H9 (cell line): Measurements from ENCODE around the gene CLTCL1. TPM values are rescaled to one million over a fixed set of nuclear protein-coding genes. Genes with fewer than 3 reads are reported as not detected.
"Not testable (repeated sequence)": the region's sequence is repeated elsewhere in the genome, so short reads cannot be mapped to it uniquely, and the experiment has no call there.

Experiments used
- DNase-seq: peaks from one replicate; pipeline ENCODE4 v3.0.0-alpha.2; 2017
- H2AFZ ChIP-seq: one replicate; pipeline ENCODE4 v1.6.1; 2013; ENCODE audit warnings: mild to moderate bottlenecking, low read length, control low read depth, moderate library complexity
- H2AK5ac ChIP-seq: 2 replicates; pipeline ENCODE4 v1.6.1; 2013; ENCODE audit warnings: low read length, control low read depth, mixed read lengths; ENCODE audit not compliant: insufficient read length
- H2BK120ac ChIP-seq: one replicate; pipeline ENCODE4 v1.6.1; 2013; ENCODE audit warnings: low read depth, mild to moderate bottlenecking, low read length, control low read depth, inconsistent platforms; ENCODE audit not compliant: poor library complexity, severe bottlenecking
- H2BK12ac ChIP-seq: 2 replicates; pipeline ENCODE4 v1.6.1; 2013; ENCODE audit warnings: low read length, control low read depth, mixed read lengths, low read depth; ENCODE audit not compliant: insufficient read length
- H2BK15ac ChIP-seq: 2 replicates; pipeline ENCODE4 v1.6.1; 2013; ENCODE audit warnings: low read depth, low read length, control low read depth
- H2BK20ac ChIP-seq: one replicate; pipeline ENCODE4 v1.6.1; 2013; ENCODE audit warnings: low read depth, mild to moderate bottlenecking, low read length, control low read depth, inconsistent platforms; ENCODE audit not compliant: poor library complexity, severe bottlenecking
- H2BK5ac ChIP-seq: 2 replicates; pipeline ENCODE4 v1.6.1; 2013; ENCODE audit warnings: low read length, control low read depth, mixed read lengths; ENCODE audit not compliant: insufficient read length
- H3K14ac ChIP-seq: 2 replicates; pipeline ENCODE4 v1.6.1; 2013; ENCODE audit warnings: low read length, control low read depth; ENCODE audit not compliant: insufficient read depth
- H3K18ac ChIP-seq: 2 replicates; pipeline ENCODE4 v1.6.1; 2013; ENCODE audit warnings: low read depth, mild to moderate bottlenecking, mixed read lengths, low read length, control low read depth; ENCODE audit not compliant: insufficient read length
- H3K23ac ChIP-seq: 2 replicates; pipeline ENCODE4 v1.6.1; 2013; ENCODE audit warnings: low read length, control low read depth, mixed read lengths, low read depth; ENCODE audit not compliant: insufficient read length
- H3K23me2 ChIP-seq: 2 replicates; pipeline ENCODE4 v1.6.1; 2013; ENCODE audit warnings: low read depth, mild to moderate bottlenecking, mixed read lengths, low read length, control low read depth; ENCODE audit not compliant: insufficient read length, poor library complexity, severe bottlenecking
- H3K27ac ChIP-seq: 2 replicates; pipeline ENCODE4 v1.5.1; 2013; ENCODE audit warnings: low read length, control low read depth, mixed read lengths, low read depth; ENCODE audit not compliant: insufficient read length
- H3K27me3 ChIP-seq: 2 replicates; pipeline ENCODE4 v1.6.1; 2013; ENCODE audit warnings: low read length, control low read depth, inconsistent platforms; ENCODE audit not compliant: insufficient read depth
- H3K4ac ChIP-seq: 2 replicates; pipeline ENCODE4 v1.6.1; 2013; ENCODE audit warnings: low read depth, mild to moderate bottlenecking, control low read depth, inconsistent platforms, low read length, moderate library complexity
- H3K4me1 ChIP-seq: 2 replicates; pipeline ENCODE4 v1.6.1; 2013; ENCODE audit warnings: low read length, control low read depth, inconsistent platforms; ENCODE audit not compliant: insufficient read depth
- H3K4me2 ChIP-seq: 2 replicates; pipeline ENCODE4 v1.6.1; 2013; ENCODE audit warnings: low read length, control low read depth, mixed read lengths; ENCODE audit not compliant: insufficient read length, insufficient read depth
- H3K56ac ChIP-seq: 2 replicates; pipeline ENCODE4 v1.6.1; 2013; ENCODE audit warnings: low read depth, mild to moderate bottlenecking, mixed read lengths, low read length, control low read depth; ENCODE audit not compliant: insufficient read length
- H3K79me1 ChIP-seq: 2 replicates; pipeline ENCODE4 v1.6.1; 2013; ENCODE audit warnings: low read depth, mild to moderate bottlenecking, moderate library complexity, low read length, control low read depth, inconsistent platforms; ENCODE audit not compliant: insufficient read depth, poor library complexity, severe bottlenecking
- H3K79me2 ChIP-seq: 2 replicates; pipeline ENCODE4 v1.6.1; 2013; ENCODE audit warnings: low read length, control low read depth, inconsistent platforms; ENCODE audit not compliant: insufficient read depth
- H3K9ac ChIP-seq: 2 replicates; pipeline ENCODE4 v1.6.1; 2013; ENCODE audit warnings: low read length, control low read depth, mixed read lengths; ENCODE audit not compliant: insufficient read length; ENCODE audit errors: extremely low read depth
- H3K9me3 ChIP-seq: one replicate; pipeline ENCODE4 v1.6.1; 2013; ENCODE audit warnings: low read depth, low read length, inconsistent platforms; ENCODE audit not compliant: control insufficient read depth
- H3T11ph ChIP-seq: one replicate; pipeline ENCODE4 v1.6.1; 2013; ENCODE audit warnings: mild to moderate bottlenecking, low read length, control low read depth, inconsistent platforms
- H4K20me1 ChIP-seq: one replicate; pipeline ENCODE4 v1.6.1; 2013; ENCODE audit not compliant: control insufficient read depth, insufficient read length, insufficient read depth
- H4K5ac ChIP-seq: 2 replicates; pipeline ENCODE4 v1.6.1; 2013; ENCODE audit warnings: low read depth, mild to moderate bottlenecking, mixed read lengths, low read length, control low read depth; ENCODE audit not compliant: insufficient read length
- H4K8ac ChIP-seq: replicated peaks from 2 replicates; pipeline ENCODE4 v1.6.1; 2013; ENCODE audit warnings: low read length, control low read depth, mixed read lengths, low read depth; ENCODE audit not compliant: insufficient read length
- H4K91ac ChIP-seq: 2 replicates; pipeline ENCODE4 v1.6.1; 2013; ENCODE audit warnings: low read depth, mild to moderate bottlenecking, moderate library complexity, mixed read lengths, low read length, control low read depth; ENCODE audit not compliant: insufficient read length
- H3K27ac Mint-ChIP-seq, 3 experiments: 2 replicates in 2 of 3; 3 replicates in 1 of 3; pipeline ENCODE4 v1.8.0; 2020 to 2021; ENCODE audit warnings: mixed read lengths in 3 of 3, mild to moderate bottlenecking in 1 of 3, moderate library complexity in 1 of 3
- H3K27me3 Mint-ChIP-seq: 2 replicates; pipeline ENCODE4 v1.8.0; 2021; ENCODE audit warnings: low read depth, mild to moderate bottlenecking, moderate library complexity, mixed read lengths
- H3K36me3 Mint-ChIP-seq, 3 experiments: 2 replicates in 2 of 3; 3 replicates in 1 of 3; pipeline ENCODE4 v1.8.0; 2020 to 2021; ENCODE audit warnings: low read depth in 3 of 3, mixed read lengths in 3 of 3; ENCODE audit not compliant: insufficient read depth in 1 of 3
- H3K4me1 Mint-ChIP-seq, 2 experiments: 2 replicates each; pipeline ENCODE4 v1.8.0; 2020; ENCODE audit warnings: mixed read lengths in 2 of 2
- H3K4me3 Mint-ChIP-seq, 2 experiments: 2 replicates in 1 of 2; 3 replicates in 1 of 2; pipeline ENCODE4 v1.8.0; 2020 to 2021; ENCODE audit warnings: mild to moderate bottlenecking in 2 of 2, mixed read lengths in 2 of 2, moderate library complexity in 1 of 2
- H3K9me3 Mint-ChIP-seq, 2 experiments: 2 replicates in 1 of 2; 3 replicates in 1 of 2; pipeline ENCODE4 v1.8.0; 2020; ENCODE audit warnings: mild to moderate bottlenecking in 2 of 2, mixed read lengths in 2 of 2, moderate library complexity in 1 of 2
- WGBS: extraction: QIAGEN DNeasy Blood & Tissue Kit; methylation state at CpG from one replicate; pipeline ENCODE4 v1.1.7; 2013; ENCODE audit warnings: missing lambda C conversion rate, low lambda C conversion rate, mixed read lengths; ENCODE audit not compliant: insufficient read length; ENCODE audit errors: extremely low coverage; 5-methylcytosine and 5-hydroxymethylcytosine counted together
- total RNA-seq: library from RNA; stranded (reverse); gene quantifications from 2 replicates; pipeline ENCODE4 v1.2.1, GENCODE V29; 2021
- TF ChIP-seq, protein P1 (sequence below): fragments of 200-600 bp; sonication (generic); conservative IDR thresholded peaks from 3 replicates; pipeline ENCODE4 v1.8.0; 2021; ENCODE audit warnings: antibody characterized with exemption, mild to moderate bottlenecking

CLTCL1 gene
- total RNA-seq, 1 experiment from 2014 or later, result 11.1 TPM

DNA sequence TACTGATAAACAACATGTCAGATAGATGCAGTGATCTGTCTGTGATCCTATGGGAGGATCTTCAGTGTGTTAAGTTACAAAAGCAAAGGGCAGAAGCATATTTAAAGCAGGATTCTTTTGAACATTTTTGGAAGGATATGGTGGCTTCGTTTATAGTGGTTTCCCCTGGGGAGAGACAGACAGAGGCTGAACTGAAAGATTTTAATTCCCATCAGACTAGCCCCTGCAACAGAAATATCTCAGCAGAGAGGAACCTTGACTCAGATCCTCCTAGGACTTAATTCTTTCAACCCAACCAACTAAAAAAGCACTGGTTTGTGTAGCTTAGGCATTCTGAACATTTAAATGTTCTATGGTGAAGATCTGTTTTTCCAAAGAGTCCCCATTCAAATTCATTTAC is 5.7 kb downstream of the CLTCL1 start:
- Histone ChIP-seq H2BK20ac (no peak overlapping the region), H3T11ph (no peak overlapping the region), H2BK12ac (no peak overlapping the region), H2BK5ac (no peak overlapping the region), H3K18ac (no peak overlapping the region), H3K14ac (no peak overlapping the region), H3K23me2 (peaks cover under 1% of the 10 kb centered on the region), H4K20me1 (no peaks in the 10 kb centered on the region), H4K5ac (no peak overlapping the region), H3K27me3 (peaks cover 3% of the 10 kb centered on the region; the same call in 1 of the 2 replicates), H3K4me1 (peaks cover 8% of the 10 kb centered on the region; the same call in 1 of the 2 replicates), H3K27ac (peak overlapping the region; percentile 43), H3K9ac (no peak overlapping the region), H2AK5ac (no peak overlapping the region), H3K56ac (no peak overlapping the region), H3K23ac (no peak overlapping the region), H3K9me3 (no peaks in the 10 kb centered on the region), H3K4me2 (no peak overlapping the region), H2BK15ac (no peak overlapping the region), H3K79me2 (no peaks in the 10 kb centered on the region), H3K4ac (no peak overlapping the region), H2BK120ac (no peak overlapping the region), H4K8ac (no peak overlapping the region), H2AFZ (no peak overlapping the region), H3K79me1 (no peaks in the 10 kb centered on the region), H4K91ac (no peak overlapping the region)
- DNase-seq, result no peak
- Mint-ChIP-seq H3K36me3 (peaks cover 1 to 15% (median 12%) of the 10 kb centered on the region in 3 experiments; a peak in 4 of 7 replicates), H3K9me3 (no peaks in the 10 kb centered on the region), H3K27me3 (peaks cover 17% of the 10 kb centered on the region), H3K4me1 (peaks cover 58% of the 10 kb centered on the region in 2 experiments), H3K27ac (peak overlapping the region; percentile 3 to 96 (median 57)), H3K4me3 (peak overlapping the region in 1 of 2 experiments; percentile 3; a peak in 2 of 5 replicates)
- TF ChIP-seq, protein P1, sequence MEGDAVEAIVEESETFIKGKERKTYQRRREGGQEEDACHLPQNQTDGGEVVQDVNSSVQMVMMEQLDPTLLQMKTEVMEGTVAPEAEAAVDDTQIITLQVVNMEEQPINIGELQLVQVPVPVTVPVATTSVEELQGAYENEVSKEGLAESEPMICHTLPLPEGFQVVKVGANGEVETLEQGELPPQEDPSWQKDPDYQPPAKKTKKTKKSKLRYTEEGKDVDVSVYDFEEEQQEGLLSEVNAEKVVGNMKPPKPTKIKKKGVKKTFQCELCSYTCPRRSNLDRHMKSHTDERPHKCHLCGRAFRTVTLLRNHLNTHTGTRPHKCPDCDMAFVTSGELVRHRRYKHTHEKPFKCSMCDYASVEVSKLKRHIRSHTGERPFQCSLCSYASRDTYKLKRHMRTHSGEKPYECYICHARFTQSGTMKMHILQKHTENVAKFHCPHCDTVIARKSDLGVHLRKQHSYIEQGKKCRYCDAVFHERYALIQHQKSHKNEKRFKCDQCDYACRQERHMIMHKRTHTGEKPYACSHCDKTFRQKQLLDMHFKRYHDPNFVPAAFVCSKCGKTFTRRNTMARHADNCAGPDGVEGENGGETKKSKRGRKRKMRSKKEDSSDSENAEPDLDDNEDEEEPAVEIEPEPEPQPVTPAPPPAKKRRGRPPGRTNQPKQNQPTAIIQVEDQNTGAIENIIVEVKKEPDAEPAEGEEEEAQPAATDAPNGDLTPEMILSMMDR, result no peak
- WGBS, result no CpG with 5 or more reads among the region's 1 CpG

DNA sequence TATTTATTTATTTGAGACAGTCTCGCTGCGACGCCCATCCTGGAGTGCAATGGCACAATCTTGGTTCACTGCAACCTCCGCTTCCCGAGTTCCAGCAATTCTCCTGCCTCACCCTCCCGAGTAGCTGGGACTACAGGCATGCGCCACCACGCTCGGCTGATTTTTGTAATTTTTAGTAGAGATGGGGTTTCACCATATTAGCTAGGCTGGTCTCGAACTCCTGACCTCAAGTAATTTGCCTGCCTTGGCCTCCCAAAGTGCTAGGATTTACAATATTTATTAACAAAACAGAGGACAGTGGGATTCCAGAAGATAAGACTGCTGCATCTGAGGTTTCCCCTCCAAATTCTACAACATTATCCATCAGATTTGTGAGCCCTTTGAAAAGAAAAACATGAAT is 12.4 kb downstream of the CLTCL1 start:
- not testable (repeated sequence) for H3K27me3 Mint-ChIP-seq, H3K9me3 ChIP-seq, H3K14ac ChIP-seq, H2BK120ac ChIP-seq, H3K27me3 ChIP-seq, H3K27ac ChIP-seq, H3K79me1 ChIP-seq, H4K20me1 ChIP-seq, H2BK15ac ChIP-seq, H2BK20ac ChIP-seq, H2AK5ac ChIP-seq, H3K27ac Mint-ChIP-seq, H3T11ph ChIP-seq, H3K4me3 Mint-ChIP-seq, H2BK5ac ChIP-seq, H4K8ac ChIP-seq, H4K91ac ChIP-seq, H2BK12ac ChIP-seq, H3K56ac ChIP-seq, H3K23ac ChIP-seq, H3K4me1 ChIP-seq, H3K9ac ChIP-seq, H3K79me2 ChIP-seq, H3K36me3 Mint-ChIP-seq, H3K23me2 ChIP-seq, H3K18ac ChIP-seq, H3K9me3 Mint-ChIP-seq, DNase-seq, H4K5ac ChIP-seq, H3K4me2 ChIP-seq, H3K4ac ChIP-seq, H2AFZ ChIP-seq
- no CpG with 5 or more reads among the region's 10 CpGs for WGBS
- peaks cover 21 to 22% of the 10 kb centered on the region in 2 experiments for H3K4me1 Mint-ChIP-seq
